Measurements from ENCODE around the gene MCMBP. TPM values are rescaled to one million over a fixed set of nuclear protein-coding genes. Genes with fewer than 3 reads are reported as not detected.

Gene MCMBP
- polyA plus RNA-seq, 2 of the 4 experiments (the other 2 are of a cell fraction): 57.3 to 113 TPM

- ChIA-PET CTCF (interaction anchor here (1.1 kb wide), 1 partner anchor 52 kb away, joined by 4 read pairs; no protein-coding TSS in a partner anchor), POLR2A (no interaction called here)
- no peak overlapping the region for H3K27ac ChIP-seq
- no peak overlapping the region for H3K4me3 ChIP-seq
- H3K4me2 ChIP-seq: no peak overlapping the region
- 93% methylated on average over 6 of the region's 6 CpGs for WGBS (ENCODE audit: missing lambda C conversion rate)
- no peaks in the 10 kb centered on the region for H3K4me1 ChIP-seq
- FAIRE-seq (no peak), DNase-seq (ENCODE audit: low read depth in 1 of 2, low spot score in 1 of 2) (no peak), ATAC-seq (no peak)
- no peaks in the 10 kb centered on the region for H3K9me3 ChIP-seq
- TF ChIP-seq CTCF (IDR thresholded peaks at IDR 0.05) (no peak), GATA3 (IDR thresholded peaks at IDR 0.05; ENCODE audit: borderline replicate concordance) (no peak), EHF (CRISPR knock-in tag; IDR thresholded peaks at IDR 0.05) (no peak), HOXB5 (CRISPR knock-in tag; IDR thresholded peaks at IDR 0.05) (no peak), MAX (IDR thresholded peaks at IDR 0.05) (no peak), E2F6 (IDR thresholded peaks at IDR 0.05; ENCODE audit: borderline replicate concordance, low read depth) (no peak), CHD2 (IDR thresholded peaks at IDR 0.05; ENCODE audit: low read length, partially characterized antibody) (no peak), PHF8 (IDR thresholded peaks at IDR 0.05; ENCODE audit: borderline replicate concordance, low read depth) (no peak), PBX3 (IDR thresholded peaks at IDR 0.05) (no peak), ZC3H11A (IDR thresholded peaks at IDR 0.05) (no peak), SMC3 (IDR thresholded peaks at IDR 0.05) (no peak), HOXA7 (CRISPR knock-in tag; IDR thresholded peaks at IDR 0.05) (no peak), HES2 (IDR thresholded peaks at IDR 0.05) (no peak), SREBF2 (IDR thresholded peaks at IDR 0.05) (no peak), NFE2L2 (conservative IDR thresholded peaks at IDR 0.05; ENCODE audit: low read length) (no peak), POLR2A (IDR thresholded peaks at IDR 0.05; ENCODE audit: low read length) (no peak), ZFP36 (IDR thresholded peaks at IDR 0.05; ENCODE audit: borderline replicate concordance, partially characterized antibody) (no peak), MYC (IDR thresholded peaks at IDR 0.05; ENCODE audit: borderline replicate concordance, low read length) (no peak), CBX8 (IDR thresholded peaks at IDR 0.05) (no peak), FOSB (CRISPR knock-in tag; IDR thresholded peaks at IDR 0.05) (no peak)
Observed at GRCh38 chr10:119910689-119911088, 38.0 kb upstream of the MCMBP start.

- ChIA-PET POLR2A (interaction anchor here (1.7 kb wide), 1 partner anchor 16 kb away, joined by 4 read pairs; the partner anchor contains the start of gene SEC23IP), CTCF (interaction anchor here (0.7 to 1.0 kb wide), 2 partner anchors 9 to 12 kb away, joined by 3 to 4 read pairs; no protein-coding TSS in a partner anchor)
- no peak for FAIRE-seq
- H3K4me3 ChIP-seq: no peak overlapping the region
- TF ChIP-seq PBX3 (IDR thresholded peaks at IDR 0.05) (no peak), MAX (IDR thresholded peaks at IDR 0.05) (no peak), JUNB (IDR thresholded peaks at IDR 0.05) (no peak), NFE2L2 (conservative IDR thresholded peaks at IDR 0.05; ENCODE audit: low read length) (no peak), CTCF (IDR thresholded peaks at IDR 0.05) (no peak), TFCP2L1 (CRISPR knock-in tag; IDR thresholded peaks at IDR 0.05) (no peak), RNF2 (IDR thresholded peaks at IDR 0.05; ENCODE audit: borderline replicate concordance, low read depth) (no peak), CBX2 (IDR thresholded peaks at IDR 0.05; ENCODE audit: borderline replicate concordance, low read depth) (no peak), ELK1 (IDR thresholded peaks at IDR 0.05; ENCODE audit: low read depth, low read length) (no peak), HES2 (IDR thresholded peaks at IDR 0.05) (no peak), NPAS2 (CRISPR knock-in tag; IDR thresholded peaks at IDR 0.05; ENCODE audit: borderline replicate concordance) (no peak), BHLHE40 (IDR thresholded peaks at IDR 0.05; ENCODE audit: low read depth, low read length) (no peak), RCOR1 (IDR thresholded peaks at IDR 0.05; ENCODE audit: low read depth, low read length) (no peak), CBX8 (IDR thresholded peaks at IDR 0.05) (no peak)
- no peak for DNase-seq (ENCODE audit: low read depth in 1 of 2, low spot score in 1 of 2)
- H3K4me2 ChIP-seq: no peak overlapping the region
- 0 out of 6 replicates have a peak, but pooled peaks of 1 of the 2 experiments have one; percentile 8 for ATAC-seq
- H3K27ac ChIP-seq: no peak overlapping the region
- H3K9me3 ChIP-seq: no peaks in the 10 kb centered on the region
- no peaks in the 10 kb centered on the region for H3K4me1 ChIP-seq
Observed at GRCh38 chr10:119908166-119908565, 35.5 kb upstream of the MCMBP start.
